DMS153 (cell line): ENCODE results near the gene IL32.

Source experiments
- DNase-seq: peaks from one replicate; lab custom pipeline; 2025; lab: John Stamatoyannopoulos, UW

Gene IL32

GRCh38 chr16:3115561-3115960 is 50.1 kb downstream of the IL32 start:
- DNase-seq: no peak

DNA sequence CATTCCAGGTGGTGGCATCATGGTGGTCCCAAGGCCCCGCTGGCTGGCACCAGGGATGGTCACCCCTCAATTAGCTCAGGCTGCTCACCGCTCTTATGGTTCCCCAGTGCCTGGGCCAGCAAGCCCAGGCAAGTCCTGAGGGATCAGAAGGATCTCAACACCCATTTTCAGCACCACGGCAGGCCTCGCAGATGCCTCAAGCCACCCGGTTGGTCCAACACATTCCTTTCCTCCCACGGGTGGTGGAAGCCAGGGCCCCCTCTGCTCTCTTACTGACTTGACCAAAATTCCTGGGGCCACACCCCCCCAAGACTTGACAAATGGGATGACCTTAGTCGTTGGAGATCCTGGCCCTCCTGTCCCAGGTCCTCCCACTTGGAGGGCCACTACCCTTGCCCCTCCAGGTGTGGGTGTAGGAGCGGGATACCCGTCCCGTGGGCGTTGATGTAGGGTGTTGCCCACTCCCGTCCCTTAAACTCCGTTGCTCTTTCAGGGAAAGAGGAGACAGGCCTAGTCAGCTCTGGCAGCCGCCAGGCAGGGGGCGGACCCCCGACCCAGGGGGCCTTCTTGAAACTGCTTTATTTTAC is 52.9 kb downstream of the IL32 start:
- DNase-seq: no peak

DNA sequence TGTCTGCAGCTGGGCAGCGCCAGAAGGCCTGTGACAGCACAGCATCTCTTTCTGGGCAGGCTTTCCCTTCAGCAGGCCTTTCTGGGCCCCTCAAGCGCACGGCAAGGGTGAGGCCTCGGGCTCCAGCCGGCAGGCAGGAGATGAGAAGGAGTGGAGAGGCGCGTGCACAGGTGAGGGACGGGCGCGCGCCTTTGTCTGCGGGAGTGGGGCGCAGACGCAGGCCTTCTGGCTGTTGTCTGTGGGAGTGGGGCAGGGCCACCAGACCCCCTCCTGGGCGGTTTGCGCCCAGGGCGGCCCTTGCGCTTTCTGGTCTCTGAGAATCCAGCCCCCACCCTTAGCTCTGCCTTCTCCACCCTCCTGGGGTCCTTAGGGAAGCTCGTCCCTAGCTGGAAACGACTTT is 53.4 kb downstream of the IL32 start:
- no peak for DNase-seq
